Thymus (tissue), 11 donors: ENCODE measurements around the gene FREM3. TPM values are rescaled to one million over a fixed set of nuclear protein-coding genes. Genes with fewer than 3 reads are reported as not detected.
A peak's percentile ranks its signal among the peaks of the same experiment; 100 is the strongest.

Experiments
- DNase-seq, 9 donors: peaks; one replicate each; pipeline ENCODE4 v3.0.0-alpha.2; 2013; ENCODE audit warnings: low spot score in 9 of 9, low read depth in 6 of 9, missing footprints in 1 of 9
- H3K27ac ChIP-seq, 2 donors: one replicate each; pipeline ENCODE4 v1.5.1; 2013; ENCODE audit warnings: control low read depth in 1 of 2, low read depth in 1 of 2, low read length in 1 of 2, mild to moderate bottlenecking in 1 of 2, moderate library complexity in 1 of 2
- H3K27me3 ChIP-seq, 2 donors: one replicate each; pipeline ENCODE4 v1.5.1; 2013; ENCODE audit warnings: low read length in 1 of 2; ENCODE audit not compliant: control insufficient read depth in 2 of 2, insufficient read depth in 1 of 2
- H3K36me3 ChIP-seq, 2 donors: one replicate each; pipeline ENCODE4 v1.5.1; 2013; ENCODE audit warnings: low read length in 1 of 2, mild to moderate bottlenecking in 1 of 2, moderate library complexity in 1 of 2; ENCODE audit not compliant: control insufficient read depth in 2 of 2, insufficient read depth in 2 of 2
- H3K4me1 ChIP-seq, 2 donors: one replicate each; pipeline ENCODE4 v1.5.1; 2013; ENCODE audit warnings: low read length in 2 of 2; ENCODE audit not compliant: control insufficient read depth in 2 of 2, insufficient read depth in 2 of 2
- H3K4me3 ChIP-seq, 2 donors: one replicate each; pipeline ENCODE4 v1.5.1; 2013; ENCODE audit warnings: low read length in 2 of 2, control low read depth in 1 of 2, mild to moderate bottlenecking in 1 of 2
- H3K9me3 ChIP-seq, 2 donors: one replicate each; pipeline ENCODE4 v1.5.1; 2013; ENCODE audit warnings: low read length in 1 of 2, mild to moderate bottlenecking in 1 of 2; ENCODE audit not compliant: control insufficient read depth in 2 of 2, insufficient read depth in 1 of 2
- WGBS: extraction: QIAGEN DNeasy Blood & Tissue Kit; methylation state at CpG from one replicate; pipeline ENCODE4 v1.1.7; 2013; 5-methylcytosine and 5-hydroxymethylcytosine counted together
- polyA plus RNA-seq: library from polyadenylated mRNA; stranded (reverse); fragments of 200-250 nt; gene quantifications from one replicate; pipeline ENCODE4 v1.2.3, GENCODE V29; 2013
- total RNA-seq: library from RNA; stranded (reverse); fragments of 120-200 nt; gene quantifications from one replicate; pipeline ENCODE4 v1.2.4, GENCODE V29; 2013
- donor health status: healthy.

FREM3 gene
- total and polyA plus RNA-seq, 2 donors = 0.23 to 0.71 TPM

DNA sequence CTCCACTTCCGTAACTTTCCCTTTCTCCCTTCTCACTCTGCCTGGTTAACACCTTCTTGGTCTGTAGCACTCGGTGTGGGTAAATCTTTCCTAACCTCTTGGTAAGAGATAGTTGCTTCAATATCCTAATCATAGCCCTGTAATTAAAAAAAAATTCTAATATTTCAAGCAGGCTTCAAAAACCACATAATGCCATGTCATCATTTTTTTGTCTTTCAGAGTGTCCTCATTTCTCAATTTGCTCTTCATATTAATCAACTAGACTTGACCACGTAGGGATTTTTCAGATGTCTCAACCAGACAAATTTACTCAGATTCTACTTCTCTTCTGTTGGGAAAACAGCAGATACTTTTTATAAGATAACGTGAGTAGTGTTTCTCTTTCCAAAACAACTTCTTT, 91.0 kb downstream of the FREM3 start:
- no peak overlapping the region for H3K27ac ChIP-seq
- no peak for DNase-seq
- 72% methylated on average over 4 of the region's 4 CpGs for WGBS
- no peaks in the 10 kb centered on the region for H3K9me3 ChIP-seq
- no peak overlapping the region for H3K4me3 ChIP-seq
- no peaks in the 10 kb centered on the region for H3K27me3 ChIP-seq
- no peaks in the 10 kb centered on the region for H3K36me3 ChIP-seq
- no peaks in the 10 kb centered on the region for H3K4me1 ChIP-seq

DNA sequence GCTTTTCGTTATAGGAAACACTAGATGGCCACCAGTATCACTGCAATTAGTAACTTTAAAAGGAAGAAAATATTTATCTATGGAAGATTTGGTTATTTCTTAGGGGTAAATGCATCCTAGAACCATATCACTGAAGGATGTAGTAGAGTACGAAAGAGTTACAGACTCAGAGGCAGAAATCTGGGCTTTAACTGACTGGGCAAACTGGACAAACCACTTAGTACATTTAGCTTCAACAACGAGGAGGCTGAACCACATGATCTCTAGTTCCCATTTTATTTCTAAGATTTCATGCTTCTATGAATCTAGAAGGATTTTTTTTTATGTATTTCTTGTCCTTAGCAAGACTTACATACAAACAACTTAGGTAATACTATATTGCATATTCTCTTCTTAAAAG, 94.0 kb downstream of the FREM3 start:
- Histone ChIP-seq H3K27ac (no peak overlapping the region), H3K27me3 (no peaks in the 10 kb centered on the region), H3K9me3 (no peaks in the 10 kb centered on the region), H3K4me1 (no peaks in the 10 kb centered on the region), H3K4me3 (no peak overlapping the region), H3K36me3 (no peaks in the 10 kb centered on the region)
- no peak for DNase-seq
- 67% methylated on average over 3 of the region's 3 CpGs for WGBS

DNA sequence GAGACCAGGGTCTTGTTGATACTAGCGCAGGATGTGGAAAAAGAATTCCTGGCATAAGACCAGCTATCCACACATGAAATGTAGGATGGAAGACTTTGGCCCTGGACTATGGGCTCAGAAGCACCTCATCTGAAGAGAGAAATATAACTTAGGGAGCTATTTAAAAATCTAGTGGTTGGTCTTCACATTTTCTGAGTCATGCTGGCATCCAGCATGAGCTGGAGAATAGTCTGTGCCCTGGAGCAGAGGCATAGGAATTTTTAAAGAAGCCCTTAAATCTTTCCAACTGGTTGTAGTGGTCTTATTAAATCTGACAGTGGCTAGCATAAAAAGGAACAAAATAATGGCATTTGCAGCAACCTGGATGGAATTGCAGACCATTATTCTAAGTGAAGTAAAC, 100.6 kb downstream of the FREM3 start:
- H3K27ac ChIP-seq = no peak overlapping the region
- DNase-seq = no peak
- no peaks in the 10 kb centered on the region for H3K9me3 ChIP-seq
- WGBS = 96% methylated on average over 1 of the region's 1 CpG
- no peaks in the 10 kb centered on the region for H3K36me3 ChIP-seq
- H3K27me3 ChIP-seq = no peaks in the 10 kb centered on the region
- no peak overlapping the region for H3K4me3 ChIP-seq
- no peaks in the 10 kb centered on the region for H3K4me1 ChIP-seq

DNA sequence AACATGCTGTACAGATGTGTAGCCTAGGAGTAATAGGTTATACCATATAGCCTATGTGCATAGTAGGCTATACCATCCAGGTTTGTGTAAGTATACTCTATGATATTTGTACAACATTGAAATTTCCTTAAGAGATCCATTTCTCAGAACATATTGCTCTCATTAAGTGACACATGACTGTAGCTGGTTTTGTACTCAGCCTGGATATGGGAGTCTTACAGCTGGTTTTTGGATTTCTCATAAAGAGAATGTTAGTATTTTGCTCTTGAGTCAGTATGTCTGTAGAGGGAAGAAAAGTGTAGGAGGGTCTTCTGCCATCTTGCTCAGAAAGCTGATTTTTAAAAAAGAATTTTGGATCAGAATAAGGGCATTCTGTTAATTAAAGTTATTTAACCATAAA, 101.7 kb downstream of the FREM3 start:
- no peaks in the 10 kb centered on the region for H3K27me3 ChIP-seq
- H3K4me1 ChIP-seq = no peaks in the 10 kb centered on the region
- peaks cover 0 to 4% of the 10 kb centered on the region in 2 donors for H3K9me3 ChIP-seq
- no peak overlapping the region for H3K4me3 ChIP-seq
- H3K27ac ChIP-seq = no peak overlapping the region
- no peaks in the 10 kb centered on the region for H3K36me3 ChIP-seq
- no peak for DNase-seq

DNA sequence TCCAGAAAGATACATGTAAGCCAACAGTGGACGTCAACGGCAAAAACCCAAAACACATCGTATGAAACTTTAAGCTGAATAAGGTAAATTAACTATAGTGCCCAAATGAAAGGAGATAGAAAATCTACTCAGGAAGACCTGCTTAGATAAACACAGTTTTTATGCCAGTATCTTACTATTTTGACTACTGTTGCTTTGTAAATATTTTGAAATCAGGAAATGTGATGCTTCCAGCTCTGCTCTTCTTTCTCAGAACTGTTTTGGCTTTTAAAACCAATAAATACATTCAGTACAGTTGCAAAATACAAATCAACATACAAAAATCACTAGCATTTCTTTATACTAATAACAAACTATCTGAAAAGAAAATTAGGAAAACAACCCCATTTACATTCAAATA, 103.2 kb downstream of the FREM3 start:
- Histone ChIP-seq H3K27me3 (no peaks in the 10 kb centered on the region), H3K4me1 (no peaks in the 10 kb centered on the region), H3K36me3 (no peaks in the 10 kb centered on the region), H3K4me3 (no peak overlapping the region), H3K9me3 (peaks cover 0 to 4% of the 10 kb centered on the region in 2 donors), H3K27ac (no peak overlapping the region)
- WGBS = 97% methylated on average over 3 of the region's 3 CpGs
- DNase-seq = no peak

DNA sequence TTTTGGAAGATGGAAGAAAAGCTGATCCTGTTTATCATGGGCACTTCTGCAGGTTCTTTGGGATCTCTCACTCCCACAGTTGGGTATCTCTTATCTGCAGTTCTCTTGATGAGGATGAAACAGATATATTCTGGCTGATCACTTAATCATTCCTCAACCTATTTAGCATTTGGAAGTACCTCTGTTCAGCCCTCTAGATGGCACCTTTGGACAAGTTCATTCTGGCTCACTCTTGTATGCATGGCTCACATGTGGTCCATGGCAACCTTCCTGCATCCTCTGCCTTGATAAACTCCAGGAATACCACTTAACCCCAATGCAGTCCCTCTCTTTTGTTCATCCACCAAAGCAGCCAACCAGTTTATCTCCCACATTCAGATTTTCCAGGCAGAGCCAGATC, 112.8 kb downstream of the FREM3 start:
- H3K27me3 ChIP-seq = no peaks in the 10 kb centered on the region
- no peak overlapping the region for H3K4me3 ChIP-seq
- peaks cover 3 to 4% of the 10 kb centered on the region in 2 donors for H3K4me1 ChIP-seq
- no peaks in the 10 kb centered on the region for H3K36me3 ChIP-seq
- DNase-seq = no peak
- no peak overlapping the region for H3K27ac ChIP-seq
- H3K9me3 ChIP-seq = peaks cover 0 to 4% of the 10 kb centered on the region in 2 donors

DNA sequence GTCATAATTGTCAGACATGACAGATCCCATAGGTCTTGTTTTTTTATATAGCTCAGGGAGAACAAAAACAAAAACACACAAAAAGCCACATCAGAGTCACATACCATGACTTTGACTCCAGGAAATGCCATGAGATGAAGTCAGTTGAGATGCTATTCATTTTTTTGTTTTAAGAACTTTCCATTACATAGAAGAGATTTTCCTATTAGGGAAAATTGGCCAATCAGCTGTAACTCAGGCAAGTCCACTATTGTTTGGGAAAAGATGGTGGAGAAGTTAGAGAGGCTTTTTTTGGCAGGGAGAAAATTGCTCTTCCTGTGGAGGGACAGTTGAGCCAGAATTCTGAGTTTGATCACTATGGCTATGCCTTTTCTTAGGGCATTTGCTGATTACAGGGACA, 114.4 kb downstream of the FREM3 start:
- no peaks in the 10 kb centered on the region for H3K36me3 ChIP-seq
- H3K27ac ChIP-seq = no peak overlapping the region
- peaks cover 0 to 11% of the 10 kb centered on the region in 2 donors for H3K9me3 ChIP-seq
- no peaks in the 10 kb centered on the region for H3K27me3 ChIP-seq
- peak in 2 of 9 donors; percentile 8 to 28 for DNase-seq
- H3K4me1 ChIP-seq = peaks cover 3 to 4% of the 10 kb centered on the region in 2 donors
- H3K4me3 ChIP-seq = no peak overlapping the region

DNA sequence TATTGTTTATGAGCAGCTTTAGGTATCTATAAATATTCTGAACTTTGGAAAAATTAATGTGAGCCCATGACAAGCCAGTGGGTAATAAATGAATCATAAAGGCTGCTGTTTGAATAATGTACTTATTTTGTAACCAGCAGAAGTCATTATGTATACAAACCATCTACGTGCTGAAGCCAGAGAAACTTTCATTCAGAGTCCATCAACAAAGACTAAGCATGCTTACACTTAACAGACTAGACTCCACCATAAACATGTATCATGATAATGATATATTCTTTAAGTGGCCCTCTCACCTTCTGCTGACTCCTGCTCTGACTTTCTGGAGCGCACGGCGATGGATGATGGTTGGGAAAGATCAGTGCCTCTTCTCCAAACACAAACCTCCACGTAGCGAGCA, 114.9 kb downstream of the FREM3 start:
- peaks cover 0 to 15% of the 10 kb centered on the region in 2 donors for H3K9me3 ChIP-seq
- 98% methylated on average over 6 of the region's 6 CpGs for WGBS
- peaks cover 3 to 4% of the 10 kb centered on the region in 2 donors for H3K4me1 ChIP-seq
- no peak overlapping the region for H3K27ac ChIP-seq
- H3K27me3 ChIP-seq = no peaks in the 10 kb centered on the region
- no peak overlapping the region for H3K4me3 ChIP-seq
- no peak for DNase-seq
- no peaks in the 10 kb centered on the region for H3K36me3 ChIP-seq

DNA sequence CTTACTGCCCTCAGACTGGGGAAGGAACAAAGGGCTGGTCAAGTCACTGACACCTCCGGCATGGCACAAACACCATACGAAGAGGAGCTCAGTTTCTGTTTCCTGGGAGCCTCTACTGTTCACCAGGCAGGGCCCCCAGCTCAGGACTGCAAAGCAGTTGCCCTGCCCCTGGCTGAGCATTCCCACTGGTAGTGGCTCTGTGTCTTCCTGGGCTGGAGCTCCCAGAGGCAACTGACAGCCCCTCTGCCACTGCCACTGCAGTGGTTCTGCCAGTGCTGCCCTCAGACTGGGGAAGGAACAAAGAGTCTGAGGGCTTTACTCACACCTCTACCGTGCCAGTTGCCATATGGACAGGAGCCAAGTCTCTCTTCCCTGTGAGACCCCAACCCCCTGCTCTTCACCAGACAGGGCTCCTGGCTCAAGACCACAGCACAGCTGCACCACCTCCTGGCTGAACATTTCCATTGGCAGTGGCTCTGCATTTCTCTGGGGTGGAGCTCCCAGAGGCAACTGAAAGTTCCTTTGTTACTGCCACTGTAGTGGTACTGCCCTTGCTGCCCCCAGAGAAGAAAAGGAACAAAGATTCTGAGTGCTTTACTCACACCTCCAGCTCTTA, 119.0 kb downstream of the FREM3 start:
- Histone ChIP-seq H3K36me3 (no peaks in the 10 kb centered on the region), H3K4me3 (no peak overlapping the region), H3K27ac (no peak overlapping the region), H3K9me3 (peaks cover 0 to 17% of the 10 kb centered on the region in 2 donors), H3K27me3 (no peaks in the 10 kb centered on the region), H3K4me1 (peaks cover 3 to 4% of the 10 kb centered on the region in 2 donors)
- WGBS = 85% methylated on average over 3 of the region's 3 CpGs
- DNase-seq = no peak

DNA sequence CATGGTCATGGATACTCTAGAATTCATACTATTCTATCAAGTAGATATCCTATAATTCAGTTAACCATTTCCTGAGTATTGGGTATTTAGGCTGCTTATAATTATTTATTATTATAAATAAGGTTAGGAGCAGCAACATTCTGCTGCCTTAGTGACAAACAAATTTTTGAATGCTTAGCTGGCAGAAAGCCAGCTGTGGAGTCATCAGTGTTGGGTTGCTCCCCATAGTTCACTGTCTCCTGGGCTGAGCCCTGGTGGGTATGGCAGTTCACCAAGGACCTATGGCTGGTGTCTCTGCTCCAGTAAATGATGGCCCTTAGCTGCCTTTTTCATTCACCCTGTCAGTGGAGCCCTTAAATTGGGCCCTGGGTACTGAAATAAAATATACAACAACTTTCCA, 125.1 kb downstream of the FREM3 start:
- no peak for DNase-seq
- Histone ChIP-seq H3K27me3 (no peaks in the 10 kb centered on the region), H3K4me3 (no peak overlapping the region), H3K9me3 (no peaks in the 10 kb centered on the region), H3K4me1 (no peaks in the 10 kb centered on the region), H3K27ac (no peak overlapping the region), H3K36me3 (no peaks in the 10 kb centered on the region)
